Neural crest cell (in vitro differentiated cells): ENCODE results near the gene PRAF2. TPM values are rescaled to one million over a fixed set of nuclear protein-coding genes. Genes with fewer than 3 reads are reported as not detected.

Experiments
- DNase-seq: peaks from one replicate; pipeline ENCODE4 v3.0.0; 2021; ENCODE audit warnings: low read depth, mixed read lengths, low spot score
- H3K27ac Mint-ChIP-seq: one replicate; pipeline ENCODE4 v1.8.0; 2021; ENCODE audit warnings: mild to moderate bottlenecking, mixed read lengths; ENCODE audit not compliant: unreplicated experiment
- H3K27me3 Mint-ChIP-seq: 2 replicates; pipeline ENCODE4 v1.8.0; 2021; ENCODE audit warnings: low read depth, mild to moderate bottlenecking, mixed read lengths
- H3K36me3 Mint-ChIP-seq: 2 replicates; pipeline ENCODE4 v1.8.0; 2021; ENCODE audit warnings: low read depth, mild to moderate bottlenecking, mixed read lengths
- H3K4me1 Mint-ChIP-seq: 2 replicates; pipeline ENCODE4 v1.8.0; 2021; ENCODE audit warnings: mixed read lengths
- H3K4me3 Mint-ChIP-seq: one replicate; pipeline ENCODE4 v1.8.0; 2021; ENCODE audit warnings: mild to moderate bottlenecking, mixed read lengths
- H3K9me3 Mint-ChIP-seq: 2 replicates; pipeline ENCODE4 v1.8.0; 2021; ENCODE audit warnings: mixed read lengths
- total RNA-seq: library from RNA; stranded (reverse); gene quantifications from 2 replicates; pipeline ENCODE4 v1.2.1, GENCODE V29; 2021
- TF ChIP-seq, protein P1 (sequence below): fragments of 200-600 bp; sonication (generic); conservative IDR thresholded peaks from 2 replicates; pipeline ENCODE4 v1.5.0; 2021; ENCODE audit warnings: antibody characterized with exemption, mild to moderate bottlenecking

PRAF2 gene
- total RNA-seq, 1 donor from 2014 or later: 33.7 TPM

DNA sequence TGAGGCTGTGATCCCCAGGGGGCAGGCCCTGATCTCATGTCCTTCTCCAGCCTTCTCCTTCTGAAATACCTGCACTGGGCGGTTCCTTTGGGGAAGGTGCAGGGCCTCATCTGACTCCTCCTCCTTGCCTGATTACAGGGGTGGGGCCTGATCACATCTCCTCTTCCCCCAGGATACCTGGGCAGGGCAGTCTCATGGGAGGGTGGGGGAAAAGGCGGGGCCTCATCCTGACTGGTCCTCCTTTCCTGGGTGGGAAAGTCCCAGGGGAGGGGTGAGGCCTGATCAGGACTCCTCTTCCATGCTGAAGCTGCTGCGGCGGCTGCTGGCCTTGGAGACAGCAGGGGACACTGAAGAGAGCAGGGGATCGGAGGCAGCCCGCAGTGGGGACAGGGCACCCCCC lies 43.9 kb downstream of the PRAF2 start:
- H3K9me3 Mint-ChIP-seq: no peaks in the 10 kb centered on the region
- peaks cover 11% of the 10 kb centered on the region for H3K36me3 Mint-ChIP-seq
- H3K4me1 Mint-ChIP-seq: no peaks in the 10 kb centered on the region
- no peak overlapping the region for H3K27ac Mint-ChIP-seq
- H3K27me3 Mint-ChIP-seq: no peaks in the 10 kb centered on the region
- no peak overlapping the region for H3K4me3 Mint-ChIP-seq
- no peak for DNase-seq
- TF ChIP-seq, protein P1, sequence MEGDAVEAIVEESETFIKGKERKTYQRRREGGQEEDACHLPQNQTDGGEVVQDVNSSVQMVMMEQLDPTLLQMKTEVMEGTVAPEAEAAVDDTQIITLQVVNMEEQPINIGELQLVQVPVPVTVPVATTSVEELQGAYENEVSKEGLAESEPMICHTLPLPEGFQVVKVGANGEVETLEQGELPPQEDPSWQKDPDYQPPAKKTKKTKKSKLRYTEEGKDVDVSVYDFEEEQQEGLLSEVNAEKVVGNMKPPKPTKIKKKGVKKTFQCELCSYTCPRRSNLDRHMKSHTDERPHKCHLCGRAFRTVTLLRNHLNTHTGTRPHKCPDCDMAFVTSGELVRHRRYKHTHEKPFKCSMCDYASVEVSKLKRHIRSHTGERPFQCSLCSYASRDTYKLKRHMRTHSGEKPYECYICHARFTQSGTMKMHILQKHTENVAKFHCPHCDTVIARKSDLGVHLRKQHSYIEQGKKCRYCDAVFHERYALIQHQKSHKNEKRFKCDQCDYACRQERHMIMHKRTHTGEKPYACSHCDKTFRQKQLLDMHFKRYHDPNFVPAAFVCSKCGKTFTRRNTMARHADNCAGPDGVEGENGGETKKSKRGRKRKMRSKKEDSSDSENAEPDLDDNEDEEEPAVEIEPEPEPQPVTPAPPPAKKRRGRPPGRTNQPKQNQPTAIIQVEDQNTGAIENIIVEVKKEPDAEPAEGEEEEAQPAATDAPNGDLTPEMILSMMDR: no peak

Other genes starting within 250 kb of the PRAF2 start
- 0.49 and 0.50 TPM in 2 replicates for gene ERAS, start 247.5 kb downstream of the PRAF2 start, total RNA-seq
- gene PCSK1N, start 238.4 kb downstream of the PRAF2 start, total RNA-seq: 9.3 and 12.7 TPM in 2 replicates
- 86.0 and 95.7 TPM in 2 replicates for gene TIMM17B, start 176.2 kb downstream of the PRAF2 start, total RNA-seq
- gene PQBP1, start 176.1 kb downstream of the PRAF2 start, total RNA-seq: 98.4 and 101 TPM in 2 replicates
- 20.0 and 22.6 TPM in 2 replicates for gene SLC35A2, start 162.4 kb downstream of the PRAF2 start, total RNA-seq
- 12.5 and 13.4 TPM in 2 replicates for gene PIM2, start 155.0 kb downstream of the PRAF2 start, total RNA-seq
- gene OTUD5, start 116.4 kb downstream of the PRAF2 start, total RNA-seq: 38.6 and 39.6 TPM in 2 replicates
- 1.2 TPM in 2 replicates for gene KCND1, start 102.2 kb downstream of the PRAF2 start, total RNA-seq
- 55.3 and 63.2 TPM in 2 replicates for gene GRIPAP1, start 71.7 kb downstream of the PRAF2 start, total RNA-seq
- 26.2 TPM in 2 replicates for gene TFE3, start 30.6 kb downstream of the PRAF2 start, total RNA-seq
- 13.8 and 14.7 TPM in 2 replicates for gene CCDC120, start 15.0 kb downstream of the PRAF2 start, total RNA-seq
- 29.0 and 29.6 TPM in 2 replicates for gene WDR45, start 5.9 kb upstream of the PRAF2 start, total RNA-seq
- gene GPKOW, start 49.7 kb upstream of the PRAF2 start, total RNA-seq: 17.8 and 20.9 TPM in 2 replicates
- 1.4 and 1.6 TPM in 2 replicates for gene MAGIX, start 88.8 kb upstream of the PRAF2 start, total RNA-seq
- 0.75 and 0.89 TPM in 2 replicates for gene PLP2, start 97.9 kb upstream of the PRAF2 start, total RNA-seq
- gene PRICKLE3, start 112.4 kb upstream of the PRAF2 start, total RNA-seq: 3.3 and 4.2 TPM in 2 replicates
- gene SYP, start 126.2 kb upstream of the PRAF2 start, total RNA-seq: 10.2 and 10.8 TPM in 2 replicates
- 0.05 TPM in 1 of 2 replicates, not detected in the other for gene CACNA1F, start 159.3 kb upstream of the PRAF2 start, total RNA-seq
- 18.0 and 18.8 TPM in 2 replicates for gene CCDC22, start 161.5 kb upstream of the PRAF2 start, total RNA-seq
- 0.26 and 0.39 TPM in 2 replicates for gene FOXP3, start 190.7 kb upstream of the PRAF2 start, total RNA-seq
- gene PPP1R3F, start 195.8 kb upstream of the PRAF2 start, total RNA-seq: 11.5 and 13.1 TPM in 2 replicates
- gene GAGE10, start 229.6 kb upstream of the PRAF2 start, total RNA-seq: not detected in 2 replicates
- not detected in 2 replicates for gene GAGE12J, start 248.0 kb upstream of the PRAF2 start, total RNA-seq